Measurements from ENCODE around the gene TRIM3. TPM values are rescaled to one million over a fixed set of nuclear protein-coding genes. Genes with fewer than 3 reads are reported as not detected.
"Not testable (repeated sequence)": the region's sequence is repeated elsewhere in the genome, so short reads cannot be mapped to it uniquely, and the experiment has no call there.

Gene TRIM3
- 27.2 and 35.5 TPM in 2 replicates for total RNA-seq (2014; rRNA removed; shearing (Covaris generic))
- 11.9 and 12.3 TPM in 2 replicates for polyA plus RNA-seq (2015; cell fraction: cytosol; rRNA removed)
- 64.8 and 66.5 TPM in 2 replicates for polyA plus RNA-seq (2015; cell fraction: nucleus; rRNA removed)

GRCh38 chr11:6473451-6474412 lies at the start of gene TRIM3:
TSS of gene TRIM3 (minus strand) at chr11:6473941. CDS start at chr11:6465695, 8,246 bp downstream.
- peak; percentile 84 for DNase-seq (ENCODE audit: low read depth)

DNA sequence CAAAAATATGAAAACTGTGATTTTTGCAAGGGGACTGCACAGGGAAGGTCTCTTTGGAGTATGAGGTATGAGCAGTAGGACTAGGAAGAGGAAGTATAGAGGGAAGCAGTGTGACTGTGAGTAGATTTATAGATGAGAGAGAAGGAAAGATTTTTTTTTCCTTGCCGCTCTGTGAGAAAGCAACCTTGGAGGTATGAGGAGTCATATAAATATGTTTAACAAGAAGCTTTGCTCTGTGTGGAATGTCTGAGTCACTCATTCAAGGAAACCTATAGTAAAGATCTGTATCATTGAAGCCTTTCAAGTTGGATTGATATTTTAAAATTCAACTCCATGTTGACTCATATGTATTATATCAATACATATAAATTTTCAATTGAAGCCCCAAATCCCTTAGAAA lies 49.5 kb upstream of the TRIM3 start:
- peak; percentile 83 for DNase-seq (ENCODE audit: low read depth)

DNA sequence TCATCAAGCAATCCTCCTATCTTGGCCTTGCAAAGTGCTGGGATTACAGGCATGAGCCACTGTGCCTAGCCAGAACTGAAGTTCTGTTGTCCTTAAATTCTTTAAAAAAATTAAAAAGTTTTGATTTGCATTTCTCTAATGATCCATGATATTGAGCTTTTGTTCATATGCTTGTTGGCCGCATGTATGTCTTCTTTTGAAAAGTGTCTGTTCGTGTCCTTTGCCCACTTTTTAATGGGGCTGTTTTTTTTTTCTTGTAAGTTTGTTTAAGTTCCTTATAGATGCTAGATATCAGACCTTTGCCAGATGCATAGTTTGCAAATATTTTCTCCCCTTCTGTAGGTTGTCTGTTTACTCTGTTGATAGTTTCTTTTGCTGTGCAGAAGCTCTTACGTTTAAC lies 48.2 kb upstream of the TRIM3 start:
- DNase-seq (ENCODE audit: low read depth): not testable (repeated sequence)

GRCh38 chr11:6520265-6520664 lies 46.5 kb upstream of the TRIM3 start:
- no peak for DNase-seq (ENCODE audit: low read depth)

DNA sequence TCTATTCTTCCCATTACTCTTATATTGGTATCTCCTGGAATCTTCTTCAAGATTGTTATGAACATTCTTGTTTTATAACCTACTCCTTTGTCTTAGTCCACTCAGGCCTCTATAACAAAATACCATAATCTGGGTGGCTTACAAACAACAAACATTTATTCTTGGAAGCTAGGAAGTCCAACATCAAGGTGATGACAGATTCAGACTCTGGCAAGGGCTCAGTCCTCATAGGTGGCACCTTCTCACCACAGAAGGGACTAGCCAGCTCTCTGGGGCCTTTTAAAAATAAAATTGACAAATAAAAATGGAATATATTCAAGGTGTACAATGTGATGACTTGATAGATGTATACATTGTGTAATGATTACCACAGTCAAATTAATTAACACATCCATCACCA lies 43.1 kb upstream of the TRIM3 start:
- no peak for DNase-seq (ENCODE audit: low read depth)

DNA sequence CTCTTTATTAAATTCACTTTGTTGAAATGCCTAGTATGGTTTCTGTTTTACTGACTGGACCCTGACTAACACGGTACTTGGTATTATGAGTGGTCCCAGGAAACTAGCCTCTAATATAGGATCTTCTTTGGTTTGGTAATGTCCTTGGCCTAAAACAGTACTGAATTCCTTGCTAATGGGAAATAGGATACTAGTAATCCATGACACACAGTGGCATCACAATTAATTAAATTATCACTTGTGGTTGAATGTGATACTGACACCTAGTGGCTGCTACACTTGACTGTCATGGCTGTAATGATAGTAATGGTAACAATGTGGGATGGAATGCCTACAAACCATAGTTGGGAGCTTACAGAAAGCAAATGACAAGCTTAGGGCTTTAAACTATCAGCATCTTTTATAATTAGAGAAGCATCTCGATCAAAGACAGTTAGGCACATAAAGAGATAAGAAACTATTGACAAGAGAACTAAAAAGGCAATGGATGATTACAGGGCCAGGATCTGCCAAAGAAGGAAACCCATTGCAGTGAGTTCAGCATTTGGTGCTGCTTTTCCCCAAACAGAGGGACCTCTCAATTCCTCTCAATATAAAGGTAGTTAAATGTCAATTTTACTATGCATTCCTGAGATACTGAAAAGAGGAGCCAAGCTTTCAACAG lies 32.0 kb upstream of the TRIM3 start:
- DNase-seq (ENCODE audit: low read depth): peak; percentile 67

DNA sequence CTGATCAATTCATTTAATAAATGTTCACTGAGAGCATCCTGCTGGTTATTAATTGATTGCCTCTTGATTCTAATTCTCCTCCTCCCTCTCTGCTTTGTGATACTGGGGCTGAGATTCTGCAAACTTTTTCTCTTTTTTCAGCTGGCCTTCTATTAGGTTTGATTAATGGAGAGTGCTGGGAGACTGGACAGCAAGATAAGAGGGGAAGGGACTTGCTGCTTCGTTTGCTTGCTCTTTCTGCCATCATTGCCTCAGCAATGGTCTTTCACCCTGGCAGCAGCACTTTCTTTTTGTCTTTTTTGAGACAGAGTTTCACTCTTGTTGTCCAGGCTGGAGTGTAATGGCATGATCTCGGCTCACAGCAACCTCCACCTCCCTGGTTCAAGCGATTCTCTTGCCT lies 30.4 kb upstream of the TRIM3 start:
- DNase-seq (ENCODE audit: low read depth): no peak

DNA sequence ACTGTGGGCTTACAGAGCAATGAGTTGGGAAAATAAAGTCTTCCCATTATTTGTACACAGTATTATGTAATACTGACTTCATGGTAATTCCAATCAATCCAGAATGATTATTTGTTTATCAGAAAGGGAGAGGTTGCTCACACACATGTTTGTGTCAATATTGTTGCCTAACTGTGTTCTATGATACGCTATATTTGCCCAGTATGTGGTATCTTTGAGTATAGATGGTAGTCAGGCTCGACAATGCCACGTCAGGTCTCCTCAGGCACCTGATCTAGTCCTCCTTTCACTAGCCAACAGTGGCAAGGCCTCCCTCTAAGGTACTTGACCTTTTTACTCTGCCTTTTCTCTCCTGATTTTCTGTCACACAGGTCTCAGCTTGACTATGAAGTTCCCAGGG lies 28.6 kb upstream of the TRIM3 start:
- DNase-seq (ENCODE audit: low read depth): no peak

- no peak for DNase-seq (ENCODE audit: low read depth)
Measured at GRCh38 chr11:6498544-6498943, 24.8 kb upstream of the TRIM3 start.

- DNase-seq (ENCODE audit: low read depth): no peak
Measured at GRCh38 chr11:6498121-6498520, 24.4 kb upstream of the TRIM3 start.

DNA sequence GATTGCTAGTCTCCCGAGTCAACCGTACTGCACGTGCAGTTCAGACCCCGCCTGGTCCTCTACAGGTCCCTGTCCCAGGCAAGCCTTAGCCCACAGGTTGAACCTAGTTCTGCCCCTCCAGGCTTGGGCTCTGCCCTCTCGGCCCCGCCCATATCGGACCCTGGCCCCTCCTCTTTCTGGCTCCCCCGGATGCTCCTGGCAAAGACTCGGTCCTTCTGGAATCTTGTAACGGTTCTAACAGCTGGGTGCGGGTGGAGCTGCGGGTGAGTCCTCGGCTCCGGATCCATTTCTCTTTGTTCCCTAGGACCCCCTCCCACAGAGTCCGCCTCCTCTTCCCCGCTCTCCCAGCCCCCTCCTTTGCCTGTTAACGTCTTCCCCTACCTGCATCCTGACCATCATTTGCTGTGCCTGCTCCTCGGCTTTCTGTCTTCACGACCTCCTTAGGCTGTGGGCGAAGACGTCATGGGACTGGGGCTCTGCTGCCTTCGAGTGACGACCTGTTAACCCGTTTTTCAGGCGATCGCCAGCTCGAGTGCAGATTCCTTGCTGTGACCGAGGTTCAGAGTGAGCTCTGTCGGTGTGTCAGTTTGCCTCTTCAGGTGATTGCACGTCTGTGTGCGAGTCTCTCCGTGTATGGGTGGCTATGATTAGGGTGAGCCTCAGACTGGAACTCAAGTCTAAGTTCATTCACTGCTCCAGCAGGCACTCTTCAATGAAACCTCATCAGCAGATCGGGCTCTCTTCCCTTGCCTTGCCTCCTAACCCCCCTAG lies 23.5 kb upstream of the TRIM3 start, which contains the start of gene DNHD1:
TSS of gene DNHD1 (plus strand) at position 212 of the 771 bp plus-strand sequence. CDS start 936 bp downstream, outside the sequence.
- DNase-seq (ENCODE audit: low read depth): no peak

GRCh38 chr11:6489306-6489705 lies 15.6 kb upstream of the TRIM3 start:
- no peak for DNase-seq (ENCODE audit: low read depth)

DNA sequence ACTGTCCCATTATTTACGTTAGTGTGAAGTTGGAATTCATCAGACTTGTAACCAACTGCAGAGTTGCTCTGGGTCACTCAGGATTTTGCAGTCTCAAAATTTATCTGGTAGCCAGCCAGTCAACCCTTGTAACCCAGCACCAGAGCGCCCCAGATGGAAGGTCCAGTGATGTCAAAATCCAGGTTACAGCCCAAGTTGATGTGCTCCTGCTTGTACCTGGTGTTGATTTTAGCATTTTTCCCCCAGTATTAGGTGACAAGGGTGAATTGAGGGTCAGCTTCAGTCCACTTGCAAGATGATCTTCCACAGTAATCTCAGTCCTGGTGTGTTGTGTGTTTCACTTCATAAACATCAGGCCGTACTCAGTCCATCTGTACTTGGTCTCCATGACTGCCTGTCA lies 15.1 kb upstream of the TRIM3 start:
- DNase-seq (ENCODE audit: low read depth): no peak

DNA sequence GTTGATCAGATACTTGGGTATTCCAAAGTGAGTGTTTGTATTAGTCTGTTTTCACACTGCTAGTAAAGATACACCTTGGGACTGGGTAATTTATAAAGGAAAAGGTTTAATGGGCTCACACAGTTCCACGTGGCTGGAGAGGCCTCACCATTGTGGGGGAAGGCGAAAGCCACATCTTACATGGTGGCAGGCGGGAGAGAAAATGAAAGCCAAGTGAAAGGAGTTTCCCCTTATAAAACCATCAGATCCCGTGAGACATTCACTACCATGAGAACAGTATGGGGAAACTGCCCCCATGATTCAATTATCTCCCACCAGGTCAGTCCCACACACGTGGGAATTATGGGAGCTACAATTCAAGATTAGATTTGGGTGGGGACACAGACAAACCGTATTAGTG lies 14.6 kb upstream of the TRIM3 start:
- DNase-seq (ENCODE audit: low read depth): no peak

DNA sequence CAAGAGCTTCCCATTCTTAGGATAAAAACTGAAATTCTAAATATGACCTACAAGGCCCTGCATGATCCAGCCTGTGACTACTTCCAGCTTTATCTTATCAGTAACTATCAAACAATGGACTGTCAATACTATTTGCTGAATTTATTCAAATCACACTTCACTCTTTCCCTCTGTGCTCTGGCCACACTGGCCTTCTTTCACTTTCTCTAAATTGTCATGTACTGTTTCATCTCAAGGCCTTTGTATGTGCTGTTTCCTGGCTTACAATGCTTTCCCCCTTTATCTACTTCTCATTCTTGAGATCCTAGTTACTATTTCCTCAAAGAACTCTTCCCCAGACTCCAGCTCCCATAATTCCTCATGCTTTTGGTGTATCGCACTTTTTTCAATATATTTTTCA lies 13.2 kb upstream of the TRIM3 start:
- no peak for DNase-seq (ENCODE audit: low read depth)

DNA sequence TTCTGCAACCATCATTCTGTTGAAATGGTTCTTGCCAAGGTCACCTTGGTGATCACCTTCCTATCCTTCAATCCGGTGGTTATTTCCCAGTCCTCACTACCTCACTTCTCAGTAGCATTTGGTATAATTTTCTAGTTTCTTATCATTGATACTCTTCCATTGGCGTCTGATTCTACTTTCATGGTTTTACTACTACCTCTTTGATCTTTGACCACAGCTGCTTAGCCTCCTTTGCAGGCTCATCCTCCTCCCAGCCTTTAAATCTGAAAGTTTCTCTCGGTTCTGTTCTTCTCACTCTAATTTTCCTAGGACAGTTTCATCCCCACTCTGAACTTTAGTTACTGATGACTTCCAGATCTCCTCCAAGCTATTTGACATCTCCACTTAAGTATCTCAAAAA lies 12.5 kb upstream of the TRIM3 start:
- no peak for DNase-seq (ENCODE audit: low read depth)

- no peak for DNase-seq (ENCODE audit: low read depth)
Measured at GRCh38 chr11:6485661-6486060, 11.9 kb upstream of the TRIM3 start.

GRCh38 chr11:6483015-6483414 lies 9.3 kb upstream of the TRIM3 start:
- no peak for DNase-seq (ENCODE audit: low read depth)

DNA sequence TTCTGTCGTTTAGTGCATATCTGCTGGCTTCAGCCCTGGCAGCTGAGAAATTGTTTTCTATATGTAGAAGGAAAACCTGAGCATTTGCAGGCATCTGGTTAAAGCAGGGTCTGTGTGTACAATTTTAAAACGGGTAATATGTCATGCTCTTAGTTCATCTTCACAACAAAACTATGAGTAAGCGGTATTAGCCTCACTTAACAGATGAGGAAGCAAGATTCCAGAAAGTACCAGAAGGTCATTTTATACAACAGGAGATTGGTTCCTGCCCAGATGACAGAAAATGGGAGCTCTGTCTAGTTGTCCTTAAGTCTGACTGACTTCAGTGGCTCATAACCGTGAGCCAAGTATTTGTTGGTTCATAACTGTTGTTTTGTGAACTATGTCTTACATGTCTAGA lies 8.7 kb upstream of the TRIM3 start:
- DNase-seq (ENCODE audit: low read depth): no peak

DNA sequence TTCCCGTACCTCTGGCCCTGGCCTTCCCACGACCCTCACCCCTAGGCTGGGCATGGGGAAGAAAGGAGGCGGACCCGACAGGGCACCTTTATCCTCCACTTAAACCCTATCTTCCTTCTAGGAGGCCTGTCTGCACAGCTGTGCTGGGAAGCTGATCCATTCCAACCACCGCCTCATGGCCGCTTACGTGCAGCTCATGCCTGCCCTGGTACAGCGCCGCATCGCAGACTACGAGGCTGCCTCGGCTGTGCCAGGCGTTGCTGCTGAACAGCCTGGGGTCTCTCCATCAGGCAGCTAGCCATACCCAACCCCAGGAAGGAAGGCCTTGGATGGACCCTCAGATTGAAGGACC lies 8.2 kb upstream of the TRIM3 start:
- DNase-seq (ENCODE audit: low read depth): no peak
